ENCODE measurements around the gene RPL34.

DNA sequence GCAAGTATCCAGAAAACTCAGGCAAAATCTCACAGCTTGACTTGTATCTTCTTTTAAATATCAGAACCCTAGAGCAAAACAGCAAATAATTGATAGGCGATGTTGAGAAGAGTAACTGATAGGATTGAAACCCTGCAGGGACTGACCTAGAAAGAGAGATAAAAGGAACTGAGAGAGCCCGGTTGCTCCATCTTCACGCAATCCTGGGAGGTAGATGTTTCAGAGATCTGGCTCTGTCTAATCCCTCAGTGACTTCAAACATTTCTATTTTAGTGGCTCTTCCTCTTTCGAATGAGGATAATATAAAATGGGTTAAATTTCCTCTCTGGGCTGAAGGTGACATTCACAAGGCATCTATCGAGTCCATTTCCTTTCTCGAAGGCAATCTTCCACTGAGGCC, 39.3 kb upstream of the RPL34 start:
- TF ChIP-seq POLR2AphosphoS5 (IDR thresholded peaks at IDR 0.05; ENCODE audit: low read depth, low read length) = no peak
- no peak for TF ChIP-seq SIN3A (IDR thresholded peaks at IDR 0.05; ENCODE audit: borderline replicate concordance, insufficient read depth, low read length)
- no peak for TF ChIP-seq TAF1 (IDR thresholded peaks at IDR 0.05; ENCODE audit: borderline replicate concordance, insufficient read depth, low read length)
- no peak for TF ChIP-seq FOXP2 (optimal IDR thresholded peaks at IDR 0.05; ENCODE audit: borderline replicate concordance, extremely low read depth, extremely low read length, insufficient read depth)
- TF ChIP-seq, protein P1, sequence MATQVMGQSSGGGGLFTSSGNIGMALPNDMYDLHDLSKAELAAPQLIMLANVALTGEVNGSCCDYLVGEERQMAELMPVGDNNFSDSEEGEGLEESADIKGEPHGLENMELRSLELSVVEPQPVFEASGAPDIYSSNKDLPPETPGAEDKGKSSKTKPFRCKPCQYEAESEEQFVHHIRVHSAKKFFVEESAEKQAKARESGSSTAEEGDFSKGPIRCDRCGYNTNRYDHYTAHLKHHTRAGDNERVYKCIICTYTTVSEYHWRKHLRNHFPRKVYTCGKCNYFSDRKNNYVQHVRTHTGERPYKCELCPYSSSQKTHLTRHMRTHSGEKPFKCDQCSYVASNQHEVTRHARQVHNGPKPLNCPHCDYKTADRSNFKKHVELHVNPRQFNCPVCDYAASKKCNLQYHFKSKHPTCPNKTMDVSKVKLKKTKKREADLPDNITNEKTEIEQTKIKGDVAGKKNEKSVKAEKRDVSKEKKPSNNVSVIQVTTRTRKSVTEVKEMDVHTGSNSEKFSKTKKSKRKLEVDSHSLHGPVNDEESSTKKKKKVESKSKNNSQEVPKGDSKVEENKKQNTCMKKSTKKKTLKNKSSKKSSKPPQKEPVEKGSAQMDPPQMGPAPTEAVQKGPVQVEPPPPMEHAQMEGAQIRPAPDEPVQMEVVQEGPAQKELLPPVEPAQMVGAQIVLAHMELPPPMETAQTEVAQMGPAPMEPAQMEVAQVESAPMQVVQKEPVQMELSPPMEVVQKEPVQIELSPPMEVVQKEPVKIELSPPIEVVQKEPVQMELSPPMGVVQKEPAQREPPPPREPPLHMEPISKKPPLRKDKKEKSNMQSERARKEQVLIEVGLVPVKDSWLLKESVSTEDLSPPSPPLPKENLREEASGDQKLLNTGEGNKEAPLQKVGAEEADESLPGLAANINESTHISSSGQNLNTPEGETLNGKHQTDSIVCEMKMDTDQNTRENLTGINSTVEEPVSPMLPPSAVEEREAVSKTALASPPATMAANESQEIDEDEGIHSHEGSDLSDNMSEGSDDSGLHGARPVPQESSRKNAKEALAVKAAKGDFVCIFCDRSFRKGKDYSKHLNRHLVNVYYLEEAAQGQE (IDR thresholded peaks at IDR 0.05; ENCODE audit: insufficient read depth in 1 of 2, low read depth in 2 of 2, low read length in 2 of 2) = no peak
